Stimulated activated CD4-positive, alpha-beta T cell treated with anti-CD3 and anti-CD28 coated beads, Interleukin-15, amount 100 ng/mL, for 48 hours (primary cell): ENCODE results near the gene OR4C15.

Experiments used
- DNase-seq, 2 donors: peaks; one replicate each; pipeline ENCODE4 v3.0.0-alpha.2; 2020; ENCODE audit warnings: low read depth in 2 of 2

The OR4C15 gene

DNA sequence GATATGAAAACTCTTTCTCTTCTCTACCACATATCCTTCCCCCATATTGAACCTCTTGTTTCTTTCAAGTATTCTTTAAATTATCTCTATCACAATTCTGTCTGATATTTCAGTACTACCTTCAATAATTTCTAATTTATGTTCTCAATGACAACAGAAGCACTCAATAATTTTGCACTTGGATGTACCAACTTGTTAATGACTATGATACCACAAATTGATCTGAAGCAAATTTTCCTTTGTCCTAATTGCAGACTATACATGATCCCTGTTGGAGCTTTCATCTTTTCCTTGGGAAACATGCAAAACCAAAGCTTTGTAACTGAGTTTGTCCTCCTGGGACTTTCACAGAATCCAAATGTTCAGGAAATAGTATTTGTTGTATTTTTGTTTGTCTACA is at the start of gene OR4C15:
OR4C15 (plus strand) TSS at position 301 of the 400 bp plus-strand sequence; CDS start at position 301, 0 bp downstream.
- no peak for DNase-seq

DNA sequence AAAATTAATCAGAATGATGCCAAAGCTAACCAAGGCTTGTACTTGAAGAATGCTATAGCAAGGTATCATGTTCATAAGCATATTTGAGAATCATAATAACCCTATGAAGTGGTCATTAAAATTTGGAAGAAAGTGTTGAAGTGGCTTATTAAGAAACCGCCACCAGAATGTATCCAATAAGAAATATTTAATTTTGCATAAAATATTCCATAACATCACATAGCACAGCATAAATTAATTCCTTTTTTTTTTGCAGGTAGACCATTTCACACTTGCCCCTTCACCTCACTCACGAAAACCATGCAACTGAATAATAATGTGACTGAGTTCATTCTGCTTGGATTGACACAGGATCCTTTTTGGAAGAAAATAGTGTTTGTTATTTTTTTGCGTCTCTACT is 17.6 kb downstream of the OR4C15 start, which contains the start of gene OR4C16:
OR4C16 (plus strand) TSS at position 301 of the 400 bp plus-strand sequence; CDS start at position 301, 0 bp downstream.
- DNase-seq, result no peak

DNA sequence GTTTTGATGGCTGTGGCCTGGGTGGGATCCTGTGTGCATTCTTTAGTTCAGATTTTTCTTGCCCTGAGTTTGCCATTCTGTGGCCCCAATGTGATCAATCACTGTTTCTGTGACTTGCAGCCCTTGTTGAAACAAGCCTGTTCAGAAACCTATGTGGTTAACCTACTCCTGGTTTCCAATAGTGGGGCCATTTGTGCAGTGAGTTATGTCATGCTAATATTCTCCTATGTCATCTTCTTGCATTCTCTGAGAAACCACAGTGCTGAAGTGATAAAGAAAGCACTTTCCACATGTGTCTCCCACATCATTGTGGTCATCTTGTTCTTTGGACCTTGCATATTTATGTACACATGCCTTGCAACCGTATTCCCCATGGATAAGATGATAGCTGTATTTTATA is 18.3 kb downstream of the OR4C15 start:
- DNase-seq, result no peak
